Mesendoderm (in vitro differentiated cells): ENCODE results near the gene REN.

ENCODE experiments used
- DNase-seq: peaks from one replicate; pipeline ENCODE4 v3.0.0; 2013
- H2AK5ac ChIP-seq: 2 replicates; pipeline ENCODE4 v1.6.1; 2013; ENCODE audit warnings: low read length, inconsistent platforms
- H2BK120ac ChIP-seq: 2 replicates; pipeline ENCODE4 v1.6.1; 2013; ENCODE audit warnings: low read depth, mild to moderate bottlenecking, low read length, moderate library complexity, mixed read lengths
- H2BK15ac ChIP-seq: replicated peaks from 2 replicates; pipeline ENCODE4 v1.6.1; 2013; ENCODE audit warnings: low read depth, mild to moderate bottlenecking, moderate library complexity
- H2BK5ac ChIP-seq: 2 replicates; pipeline ENCODE4 v1.6.1; 2013; ENCODE audit warnings: low read length, inconsistent platforms
- H3K18ac ChIP-seq: 2 replicates; pipeline ENCODE4 v1.6.1; 2013; ENCODE audit warnings: mild to moderate bottlenecking, low read length, mixed read lengths
- H3K23ac ChIP-seq: one replicate; pipeline ENCODE4 v1.6.1; 2013; ENCODE audit warnings: low read length
- H3K27ac ChIP-seq: 2 replicates; pipeline ENCODE4 v1.5.1; 2013; ENCODE audit warnings: low read depth, mild to moderate bottlenecking, inconsistent platforms, low read length, moderate library complexity
- H3K27me3 ChIP-seq: 2 replicates; pipeline ENCODE4 v1.6.1; 2013; ENCODE audit warnings: low read length, control low read depth, mild to moderate bottlenecking, inconsistent platforms; ENCODE audit not compliant: insufficient read depth, poor library complexity
- H3K36me3 ChIP-seq: 2 replicates; pipeline ENCODE4 v1.6.1; 2013; ENCODE audit warnings: low read length, inconsistent platforms; ENCODE audit not compliant: control insufficient read depth, insufficient read depth
- H3K4ac ChIP-seq: one replicate; pipeline ENCODE4 v1.6.1; 2013; ENCODE audit warnings: low read depth, mild to moderate bottlenecking, low read length, moderate library complexity
- H3K4me1 ChIP-seq: 2 replicates; pipeline ENCODE4 v1.6.1; 2013; ENCODE audit warnings: low read depth, low read length, inconsistent platforms; ENCODE audit not compliant: control insufficient read depth
- H3K4me2 ChIP-seq: 2 replicates; pipeline ENCODE4 v1.6.1; 2013; ENCODE audit warnings: low read length
- H3K4me3 ChIP-seq: 2 replicates; pipeline ENCODE4 v1.5.1; 2013; ENCODE audit warnings: mild to moderate bottlenecking, low read length
- H3K56ac ChIP-seq: one replicate; pipeline ENCODE4 v1.6.1; 2013; ENCODE audit warnings: low read length
- H3K79me1 ChIP-seq: 2 replicates; pipeline ENCODE4 v1.6.1; 2013; ENCODE audit warnings: low read length, inconsistent platforms
- H3K79me2 ChIP-seq: 2 replicates; pipeline ENCODE4 v1.6.1; 2013; ENCODE audit warnings: mild to moderate bottlenecking, low read length; ENCODE audit not compliant: control insufficient read depth, insufficient read depth
- H3K9ac ChIP-seq: 2 replicates; pipeline ENCODE4 v1.6.1; 2013; ENCODE audit warnings: low read length, inconsistent platforms
- H4K5ac ChIP-seq: one replicate; pipeline ENCODE4 v1.6.1; 2013; ENCODE audit warnings: low read length
- H4K8ac ChIP-seq: one replicate; pipeline ENCODE4 v1.6.1; 2013; ENCODE audit warnings: low read depth, mild to moderate bottlenecking, control low read depth, low read length, moderate library complexity
- WGBS: extraction: QIAGEN DNeasy Blood & Tissue Kit; methylation state at CpG from one replicate; pipeline ENCODE4 v1.1.7; 2013; ENCODE audit warnings: low lambda C conversion rate, missing lambda C conversion rate; ENCODE audit not compliant: insufficient coverage; ENCODE audit errors: extremely low coverage; 5-methylcytosine and 5-hydroxymethylcytosine counted together

The REN gene

DNA sequence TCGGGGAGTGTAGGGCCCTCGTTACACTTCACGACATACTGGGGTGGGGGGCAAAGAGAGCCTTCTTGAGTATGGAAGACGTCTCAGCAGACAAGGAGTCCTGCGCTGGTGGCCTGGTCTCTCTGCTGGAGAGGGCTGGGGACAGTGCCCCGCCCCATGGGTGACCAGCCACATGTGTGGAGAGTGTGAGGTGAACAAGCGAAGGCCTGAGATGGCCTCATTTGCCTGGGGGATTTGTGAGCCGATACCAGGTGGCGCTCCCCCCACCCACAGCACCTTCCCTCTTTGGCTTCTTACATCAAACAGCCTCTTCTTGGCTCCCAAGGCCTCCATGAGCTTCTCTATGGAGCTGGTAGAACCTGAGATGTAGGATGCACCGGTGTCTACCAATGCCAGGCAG is 10.3 kb downstream of the REN start:
- Histone ChIP-seq H2AK5ac (no peak overlapping the region), H3K36me3 (no peaks in the 10 kb centered on the region), H2BK5ac (no peak overlapping the region), H3K23ac (no peak overlapping the region), H2BK15ac (no peak overlapping the region), H3K4me3 (no peak overlapping the region), H3K56ac (no peak overlapping the region), H3K79me2 (no peaks in the 10 kb centered on the region), H3K4me2 (no peak overlapping the region), H2BK120ac (no peak overlapping the region), H3K4ac (no peak overlapping the region), H4K5ac (no peak overlapping the region), H4K8ac (no peak overlapping the region), H3K4me1 (peaks cover 1% of the 10 kb centered on the region), H3K9ac (no peak overlapping the region), H3K27ac (no peak overlapping the region), H3K27me3 (no peaks in the 10 kb centered on the region), H3K79me1 (no peaks in the 10 kb centered on the region), H3K18ac (no peak overlapping the region)
- DNase-seq = no peak
- WGBS = no CpG with 5 or more reads among the region's 10 CpGs

DNA sequence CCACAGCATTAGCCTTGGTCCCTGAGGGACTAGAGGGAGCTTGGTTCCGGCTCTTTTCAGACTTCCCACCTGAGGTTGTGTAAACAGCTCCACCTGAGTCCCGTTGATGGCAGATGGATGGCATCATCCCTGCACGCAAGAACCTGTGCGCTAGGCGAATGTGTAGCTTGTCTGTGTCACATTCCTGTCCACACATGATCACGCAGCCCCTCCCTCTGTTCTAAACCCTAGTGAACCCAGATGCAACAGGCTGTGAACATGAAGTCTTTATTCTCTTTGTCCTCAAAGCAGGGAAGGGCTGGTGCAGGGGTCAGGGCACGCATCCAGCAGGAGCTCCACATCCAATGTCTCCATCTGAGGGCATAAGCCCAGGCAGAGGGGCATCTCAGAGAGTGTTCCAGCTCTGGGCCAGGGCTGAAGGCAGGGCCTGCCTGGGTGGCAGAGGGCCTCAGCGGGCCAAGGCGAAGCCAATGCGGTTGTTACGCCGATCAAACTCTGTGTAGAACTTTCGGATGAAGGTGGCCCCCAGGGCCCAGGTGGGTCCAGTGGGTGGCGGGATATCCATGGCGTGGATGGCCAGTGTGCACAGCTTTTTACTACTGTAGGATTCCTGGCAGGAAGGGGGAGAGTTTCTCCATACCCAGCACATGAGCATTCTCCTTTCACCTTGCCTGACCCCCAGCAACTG is 11.4 kb downstream of the REN start:
- Histone ChIP-seq H3K79me2 (no peaks in the 10 kb centered on the region), H3K18ac (no peak overlapping the region), H3K27ac (no peak overlapping the region), H3K4me1 (peaks cover 1% of the 10 kb centered on the region), H3K79me1 (no peaks in the 10 kb centered on the region), H2BK15ac (no peak overlapping the region), H4K5ac (no peak overlapping the region), H3K23ac (no peak overlapping the region), H3K4me2 (no peak overlapping the region), H2BK120ac (no peak overlapping the region), H3K36me3 (no peaks in the 10 kb centered on the region), H2BK5ac (no peak overlapping the region), H3K9ac (no peak overlapping the region), H3K4me3 (no peak overlapping the region), H3K27me3 (no peaks in the 10 kb centered on the region), H2AK5ac (no peak overlapping the region), H4K8ac (no peak overlapping the region), H3K4ac (no peak overlapping the region), H3K56ac (no peak overlapping the region)
- no CpG with 5 or more reads among the region's 15 CpGs for WGBS
- no peak for DNase-seq

DNA sequence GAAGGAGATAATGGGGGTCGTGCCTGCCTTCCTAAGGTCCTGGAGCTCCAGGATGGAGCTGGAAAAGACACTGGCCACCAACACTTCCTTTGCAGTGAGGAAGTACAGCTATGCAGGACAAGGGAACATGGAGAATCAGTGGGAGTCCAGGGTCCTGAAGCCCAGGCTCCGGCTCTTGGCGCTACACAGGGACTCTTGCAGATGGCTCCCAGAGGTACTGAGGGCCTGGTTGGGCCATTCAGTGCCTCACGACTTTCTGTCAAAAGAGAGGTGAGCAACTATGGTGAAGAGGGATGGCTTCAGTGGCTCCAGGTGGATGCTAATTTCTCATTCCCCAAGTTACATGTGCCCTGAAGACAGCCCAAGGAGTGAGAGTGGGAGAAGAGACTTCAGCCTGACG is 12.5 kb downstream of the REN start:
- H2BK15ac ChIP-seq = no peak overlapping the region
- no peak overlapping the region for H3K23ac ChIP-seq
- no peak overlapping the region for H3K4me2 ChIP-seq
- peaks cover 1% of the 10 kb centered on the region for H3K4me1 ChIP-seq
- H3K56ac ChIP-seq = no peak overlapping the region
- H2AK5ac ChIP-seq = no peak overlapping the region
- no peaks in the 10 kb centered on the region for H3K27me3 ChIP-seq
- no peak overlapping the region for H3K4ac ChIP-seq
- WGBS = no CpG with 5 or more reads among the region's 5 CpGs
- no peak for DNase-seq
- H3K36me3 ChIP-seq = no peaks in the 10 kb centered on the region
- no peak overlapping the region for H3K9ac ChIP-seq
- H2BK120ac ChIP-seq = no peak overlapping the region
- no peak overlapping the region for H2BK5ac ChIP-seq
- no peak overlapping the region for H4K8ac ChIP-seq
- no peak overlapping the region for H3K27ac ChIP-seq
- no peaks in the 10 kb centered on the region for H3K79me1 ChIP-seq
- no peaks in the 10 kb centered on the region for H3K79me2 ChIP-seq
- H4K5ac ChIP-seq = no peak overlapping the region
- no peak overlapping the region for H3K4me3 ChIP-seq
- H3K18ac ChIP-seq = no peak overlapping the region

DNA sequence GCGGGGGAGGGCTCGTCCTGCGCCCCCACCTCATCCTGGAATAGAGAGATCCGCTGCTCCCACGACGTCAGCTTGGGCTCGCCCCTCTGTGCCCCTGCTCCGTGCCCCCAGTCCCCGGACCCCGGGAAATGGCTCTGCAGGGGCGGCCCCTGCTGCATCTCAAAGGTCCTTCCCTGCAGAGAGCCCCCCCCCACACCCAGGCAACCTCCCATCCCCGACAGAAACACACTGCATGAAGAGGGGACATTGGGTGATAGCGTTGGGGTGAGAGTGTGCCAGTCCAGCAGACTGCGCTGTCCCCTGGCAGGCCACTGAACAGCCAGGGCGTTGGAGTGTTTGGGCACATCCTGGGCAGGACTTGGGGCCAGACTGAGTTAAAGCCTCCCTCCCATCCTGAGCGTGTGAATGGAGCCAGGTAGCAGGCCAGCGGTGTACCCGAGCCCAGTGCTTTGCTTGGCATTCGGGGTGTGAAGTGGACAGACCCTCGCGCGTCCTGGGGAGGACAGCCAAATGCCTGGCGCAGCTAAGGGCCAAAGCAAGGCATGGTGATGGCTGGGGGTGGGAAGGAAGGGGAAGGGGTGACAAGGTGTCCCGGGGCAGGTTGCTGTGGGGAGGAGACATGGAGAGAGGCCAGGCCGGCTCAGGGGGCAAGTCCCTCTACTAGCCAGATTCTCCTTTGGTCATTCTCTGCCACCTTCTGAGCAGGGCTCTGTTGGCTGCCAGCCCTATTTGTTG is 13.7 kb downstream of the REN start:
- no peak overlapping the region for H2AK5ac ChIP-seq
- H2BK120ac ChIP-seq = no peak overlapping the region
- no peak overlapping the region for H3K18ac ChIP-seq
- H3K9ac ChIP-seq = peak overlapping the region; percentile 66
- no peak overlapping the region for H3K27ac ChIP-seq
- no peak overlapping the region for H4K5ac ChIP-seq
- no peak overlapping the region for H3K23ac ChIP-seq
- H4K8ac ChIP-seq = no peak overlapping the region
- H3K4ac ChIP-seq = no peak overlapping the region
- no peaks in the 10 kb centered on the region for H3K79me2 ChIP-seq
- no peaks in the 10 kb centered on the region for H3K27me3 ChIP-seq
- no peaks in the 10 kb centered on the region for H3K36me3 ChIP-seq
- peaks cover 1% of the 10 kb centered on the region for H3K4me1 ChIP-seq
- H3K4me3 ChIP-seq = peak overlapping the region; percentile 27
- H3K79me1 ChIP-seq = no peaks in the 10 kb centered on the region
- H2BK5ac ChIP-seq = no peak overlapping the region
- WGBS = no CpG with 5 or more reads among the region's 25 CpGs
- no peak overlapping the region for H2BK15ac ChIP-seq
- peak overlapping the region; percentile 86 for H3K56ac ChIP-seq
- peak overlapping the region; percentile 2 for H3K4me2 ChIP-seq
- DNase-seq = no peak

DNA sequence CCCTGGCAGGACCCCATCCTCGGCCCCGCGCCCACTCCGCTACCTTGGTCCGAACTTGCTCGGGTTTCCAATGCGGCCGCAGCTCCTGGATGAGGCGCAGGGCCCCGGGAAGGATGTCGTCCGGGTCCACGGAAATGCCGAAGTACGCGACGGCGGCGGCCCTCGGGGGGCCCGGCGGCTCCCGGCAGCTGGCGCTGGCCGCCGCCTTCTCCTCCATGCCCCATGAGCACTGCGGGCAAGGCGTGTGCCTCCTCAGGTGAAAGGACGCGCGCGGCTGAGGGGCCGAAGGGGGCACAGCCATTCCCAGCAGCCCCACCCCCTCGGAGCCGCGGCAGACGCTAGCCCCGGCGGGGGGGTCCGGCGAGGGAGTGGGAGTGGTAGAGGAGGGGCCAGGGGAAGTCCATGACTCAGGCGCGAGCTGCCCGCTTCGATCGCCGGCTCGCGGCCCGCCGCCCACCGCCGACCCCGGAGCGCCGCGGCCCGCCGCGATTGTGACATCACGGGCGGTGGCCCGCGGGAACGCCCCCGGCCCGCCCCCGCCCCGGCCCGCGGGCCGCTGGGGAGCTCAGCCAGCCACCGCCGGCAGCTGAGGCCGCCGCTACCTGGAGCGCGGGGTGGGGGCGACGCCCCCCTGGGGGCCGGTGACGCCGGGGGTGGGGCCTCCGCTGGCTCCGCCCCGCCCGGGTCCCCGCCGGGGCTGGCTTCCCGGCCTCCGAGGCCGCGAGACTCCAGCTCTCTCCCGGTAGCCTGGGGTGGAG is 14.4 kb downstream of the REN start, which contains the start of gene ETNK2:
TSS of gene ETNK2 (minus strand) at position 493 of the 758 bp plus-strand sequence. CDS start at position 301, 192 bp downstream.
- H3K4me2 ChIP-seq = peak within 1 kb of the TSS; percentile 91
- H3K18ac ChIP-seq = peak within 1 kb of the TSS; percentile 13
- no peaks in the 10 kb centered on the region for H3K79me1 ChIP-seq
- H3K9ac ChIP-seq = peak within 1 kb of the TSS; percentile 68
- H3K79me2 ChIP-seq = no peaks in the 10 kb centered on the region
- H3K27me3 ChIP-seq = no peaks in the 10 kb centered on the region
- H3K27ac ChIP-seq = no peak within 1 kb of the TSS
- no peak within 1 kb of the TSS for H2AK5ac ChIP-seq
- peak within 1 kb of the TSS; percentile 39 for H3K4me3 ChIP-seq
- H3K4ac ChIP-seq = no peak within 1 kb of the TSS
- peak within 1 kb of the TSS; percentile 37 for H3K23ac ChIP-seq
- H3K4me1 ChIP-seq = peaks cover 1% of the 10 kb centered on the region
- H2BK120ac ChIP-seq = no peak within 1 kb of the TSS
- H2BK5ac ChIP-seq = no peak within 1 kb of the TSS
- no peak within 1 kb of the TSS for H2BK15ac ChIP-seq
- WGBS = no CpG with 5 or more reads among the region's 94 CpGs
- H4K5ac ChIP-seq = no peak within 1 kb of the TSS
- peak; percentile 63 for DNase-seq
- H3K36me3 ChIP-seq = no peaks in the 10 kb centered on the region
- H4K8ac ChIP-seq = no peak within 1 kb of the TSS
- H3K56ac ChIP-seq = peak within 1 kb of the TSS; percentile 86
